GM18868 (cell line): ENCODE measurements around the gene TRIM62.

Experiments used
- ATAC-seq: cut with Tn5 transposase; IDR thresholded peaks from one replicate; pipeline ENCODE4 v1.9.1; 2021; ENCODE audit warnings: mild to moderate bottlenecking, moderate library complexity; ENCODE audit not compliant: unreplicated experiment

Gene TRIM62

GRCh38 chr1:33162141-33162540 is 19.7 kb downstream of the TRIM62 start:
- ATAC-seq = no peak

GRCh38 chr1:33161061-33161681 is 20.7 kb downstream of the TRIM62 start:
- no peak for ATAC-seq

GRCh38 chr1:33159577-33159976 is 22.3 kb downstream of the TRIM62 start:
- no peak for ATAC-seq

- ATAC-seq = no peak
Observed at GRCh38 chr1:33158366-33158765, 23.5 kb downstream of the TRIM62 start.

GRCh38 chr1:33157131-33157530 is 24.7 kb downstream of the TRIM62 start:
- no peak for ATAC-seq

- ATAC-seq = no peak
Observed at GRCh38 chr1:33155877-33156538, 25.8 kb downstream of the TRIM62 start.

GRCh38 chr1:33153650-33154049 is 28.2 kb downstream of the TRIM62 start:
- ATAC-seq = no peak

- no peak for ATAC-seq
Observed at GRCh38 chr1:33152685-33153432, 29.0 kb downstream of the TRIM62 start.

GRCh38 chr1:33151116-33151515 is 30.7 kb downstream of the TRIM62 start:
- no peak for ATAC-seq

- ATAC-seq = no peak
Observed at GRCh38 chr1:33150522-33150921, 31.3 kb downstream of the TRIM62 start.

- no peak for ATAC-seq
Observed at GRCh38 chr1:33149453-33150190, 32.2 kb downstream of the TRIM62 start.

GRCh38 chr1:33148615-33149014 is 33.2 kb downstream of the TRIM62 start:
- ATAC-seq = no peak

GRCh38 chr1:33147997-33148314 is 33.9 kb downstream of the TRIM62 start:
- ATAC-seq = no peak

GRCh38 chr1:33147275-33147996 is 34.4 kb downstream of the TRIM62 start:
- ATAC-seq = no peak

- ATAC-seq = no peak
Observed at GRCh38 chr1:33146003-33146402, 35.8 kb downstream of the TRIM62 start.

GRCh38 chr1:33143698-33144097 is 38.1 kb downstream of the TRIM62 start:
- ATAC-seq = no peak

- ATAC-seq = no peak
Observed at GRCh38 chr1:33143176-33143575, 38.7 kb downstream of the TRIM62 start.

- no peak for ATAC-seq
Observed at GRCh38 chr1:33142483-33143064, 39.3 kb downstream of the TRIM62 start.

GRCh38 chr1:33141781-33142180 is 40.1 kb downstream of the TRIM62 start:
- ATAC-seq = no peak

GRCh38 chr1:33141216-33141615 is 40.6 kb downstream of the TRIM62 start:
- ATAC-seq = no peak
